RPMI7951 (cell line): ENCODE measurements around the gene CNGB1. TPM values are rescaled to one million over a fixed set of nuclear protein-coding genes. Genes with fewer than 3 reads are reported as not detected.
A peak's percentile ranks its signal among the peaks of the same experiment; 100 is the strongest.
"Not testable (repeated sequence)": the region's sequence is repeated elsewhere in the genome, so short reads cannot be mapped to it uniquely, and the experiment has no call there.

Source experiments
- DNase-seq: peaks from one replicate; pipeline ENCODE4 v3.0.0-alpha.2; 2012; ENCODE audit warnings: low read depth
- total RNA-seq: library from RNA; depleted of rRNA; stranded (reverse); fragments of >200 nt; shearing (Covaris generic); gene quantifications from 2 replicates; pipeline ENCODE4 v1.2.3, GENCODE V29; 2014

Gene CNGB1
- total RNA-seq, 1 experiment from 2014 or later, result not detected

DNA sequence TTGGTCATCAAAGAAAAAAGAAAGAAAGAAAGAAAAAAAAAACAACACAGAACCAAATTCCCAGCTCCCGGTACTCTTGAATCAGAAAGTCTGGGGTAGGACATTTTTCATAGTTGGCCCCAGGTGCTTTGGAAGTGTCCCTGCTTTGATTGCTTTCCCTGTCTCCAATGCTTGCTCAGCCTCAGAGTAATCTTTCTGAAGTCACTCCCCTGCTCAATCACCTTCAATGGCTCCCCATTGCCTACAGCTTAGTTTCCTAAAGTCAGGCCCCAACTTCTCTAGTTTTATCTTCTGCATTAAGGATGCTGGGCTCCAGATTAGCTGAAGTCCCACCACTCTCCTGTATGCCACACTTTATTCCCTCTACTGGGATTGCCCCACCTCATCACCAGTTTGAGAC lies 17.1 kb downstream of the CNGB1 start:
- no peak for DNase-seq

DNA sequence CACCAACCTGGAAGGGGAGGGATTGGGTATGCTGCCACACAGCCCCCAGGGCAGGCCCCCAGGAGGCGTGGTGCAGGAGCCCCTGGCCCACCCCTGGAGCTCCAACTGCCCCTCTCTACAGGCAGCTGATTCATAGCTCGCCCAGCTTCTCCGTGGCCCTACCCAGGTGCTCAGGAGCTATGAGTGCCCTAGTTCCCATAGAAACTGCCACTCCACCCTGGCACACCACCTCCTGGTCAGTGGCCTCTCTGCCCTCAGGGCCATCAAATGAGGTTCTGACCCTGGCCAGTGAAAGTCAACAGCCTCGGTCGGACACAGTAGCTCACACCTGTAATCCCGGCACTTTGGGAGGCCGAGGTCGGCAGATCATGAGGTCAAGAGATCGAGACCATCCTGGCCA lies 18.0 kb downstream of the CNGB1 start:
- no peak for DNase-seq

DNA sequence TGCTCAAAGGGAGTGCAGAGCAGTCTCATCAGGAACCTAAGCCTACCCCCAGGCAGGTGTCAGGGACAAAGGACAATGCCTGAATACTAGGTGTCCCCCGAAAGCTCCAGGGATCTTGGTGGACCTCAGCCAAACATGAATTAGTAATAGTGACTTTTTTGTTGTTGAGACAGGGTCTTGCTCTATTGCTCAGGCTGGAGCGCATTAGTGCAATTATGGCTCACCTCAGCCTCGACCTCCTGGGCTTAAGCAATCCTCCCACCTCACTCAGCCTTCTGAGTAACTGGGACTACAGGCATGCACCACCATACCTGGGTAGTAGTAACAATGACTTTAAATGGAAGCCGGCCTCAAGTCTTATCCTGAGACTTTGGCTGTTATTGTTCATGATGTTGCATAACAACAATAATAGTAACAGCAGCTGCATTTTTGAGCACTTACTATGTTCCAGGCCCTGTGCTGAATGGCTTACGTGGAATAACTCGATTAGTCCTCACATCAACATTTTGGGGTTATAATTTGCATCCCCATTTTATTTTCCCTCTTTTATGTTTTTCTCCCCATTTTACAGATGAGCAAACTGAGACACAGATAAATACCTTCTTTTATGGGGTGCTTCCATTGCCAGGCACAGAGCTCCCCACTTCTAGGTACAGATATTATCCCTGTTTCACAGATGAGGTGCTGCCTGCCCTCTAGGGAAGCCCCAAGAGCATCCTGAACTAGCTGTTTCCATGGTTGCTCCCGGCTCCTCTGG lies 19.5 kb downstream of the CNGB1 start:
- no peak for DNase-seq

DNA sequence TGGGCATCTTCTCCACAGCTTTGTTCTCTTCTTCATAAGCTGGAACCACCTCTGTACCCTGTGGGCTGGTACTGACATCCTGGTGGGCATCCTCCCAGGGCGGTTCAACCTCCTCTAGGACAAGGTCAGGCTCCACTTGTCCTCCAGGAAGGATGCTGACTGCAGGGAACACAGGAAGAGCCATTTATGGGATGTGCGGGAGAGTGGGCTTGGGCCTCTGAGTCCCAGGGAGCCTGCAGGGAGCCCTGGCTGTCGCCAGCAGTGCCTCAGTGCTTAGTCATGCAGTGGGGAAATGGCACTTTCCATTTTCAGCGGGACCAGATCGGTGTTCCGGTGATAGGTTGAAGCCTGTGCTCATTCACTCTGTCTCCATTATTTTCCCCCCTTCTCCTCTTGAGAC lies 20.5 kb downstream of the CNGB1 start:
- DNase-seq, result peak; percentile 22

DNA sequence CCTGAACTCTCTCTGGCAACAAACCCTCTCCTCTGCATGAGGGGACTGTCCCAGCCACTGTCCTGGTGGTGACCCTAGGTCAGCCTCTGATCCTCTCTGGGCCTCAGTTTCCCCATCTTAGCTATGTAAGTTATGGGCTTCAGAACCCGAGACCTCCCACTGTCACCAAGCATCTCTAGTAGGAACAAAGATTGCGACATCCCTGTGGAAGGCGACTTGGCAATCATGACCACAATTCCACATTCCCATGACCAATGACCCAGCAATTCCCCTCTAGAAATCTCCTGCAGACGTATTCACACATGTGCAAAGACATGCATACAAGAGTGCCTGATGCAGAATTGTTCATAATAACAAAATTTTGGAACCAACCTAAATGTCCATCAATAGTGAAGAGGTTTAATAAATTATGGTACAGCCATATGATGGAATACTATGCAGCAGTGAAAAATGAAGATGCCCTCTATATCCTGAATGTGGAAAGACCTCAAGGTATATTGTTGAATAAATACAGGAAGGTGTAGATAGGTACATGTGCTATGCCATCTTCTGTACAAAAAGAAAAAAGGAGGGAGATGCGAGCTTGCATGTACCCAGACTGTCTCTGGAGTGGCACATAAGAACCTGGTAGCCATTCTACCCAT lies 21.2 kb downstream of the CNGB1 start:
- no peak for DNase-seq

DNA sequence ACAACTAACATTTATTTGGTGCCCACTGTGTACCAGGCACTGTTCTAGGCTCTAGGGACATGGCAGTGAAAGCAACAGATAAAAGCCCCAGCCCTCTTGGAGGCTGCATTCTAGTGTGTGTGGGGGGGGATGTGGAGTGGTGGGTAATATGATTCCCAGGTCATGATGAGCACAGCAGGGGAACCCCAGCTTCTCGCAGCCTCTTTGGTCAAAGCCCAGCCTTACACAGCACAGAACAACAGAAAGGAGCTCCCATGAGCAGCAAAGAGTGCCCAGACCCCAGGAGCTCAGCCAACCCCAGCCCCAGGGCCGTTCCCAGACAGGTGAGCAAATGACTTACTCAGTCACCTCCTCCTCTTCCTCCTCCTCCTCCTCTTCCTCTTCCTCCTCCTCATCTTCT lies 21.9 kb downstream of the CNGB1 start:
- DNase-seq, result no peak

DNA sequence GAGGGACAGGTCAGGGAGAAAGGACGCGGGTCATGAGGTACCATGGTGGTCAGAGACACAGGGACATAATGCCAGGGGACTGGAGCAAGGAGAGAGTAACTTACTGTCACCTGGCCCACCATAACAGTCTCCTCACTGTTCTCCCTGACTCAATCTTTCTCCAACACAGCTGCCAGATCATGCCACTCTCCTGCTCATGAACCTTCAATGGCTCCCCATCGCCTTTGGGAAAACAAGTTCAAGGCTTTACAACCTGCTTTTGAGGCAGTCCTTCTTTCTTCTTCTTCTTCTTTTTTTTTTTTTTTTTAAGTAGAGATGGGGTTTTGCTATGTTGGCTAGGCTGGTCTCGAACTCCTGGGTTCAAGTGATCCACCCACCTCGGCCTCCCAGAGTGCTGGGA lies 22.9 kb downstream of the CNGB1 start:
- no peak for DNase-seq

DNA sequence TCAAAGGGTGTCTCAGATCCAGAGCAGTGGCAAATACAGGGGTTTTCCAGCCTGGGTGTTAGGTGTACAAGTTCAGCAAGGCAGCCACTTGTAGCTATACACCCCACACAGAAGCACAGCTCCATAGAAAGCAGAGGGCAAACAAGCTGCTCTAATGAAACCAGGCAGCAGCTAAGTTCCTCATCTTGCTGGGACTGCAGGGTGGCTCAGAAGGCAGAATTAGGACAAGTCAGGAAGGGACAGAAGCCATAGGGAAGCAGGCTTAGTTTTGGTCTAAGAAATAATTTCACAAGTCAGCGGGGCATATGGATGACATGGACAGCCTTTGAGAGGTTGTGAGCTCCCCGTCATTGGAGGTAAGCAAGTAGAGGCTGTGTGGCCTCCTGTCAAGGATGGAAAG lies 23.7 kb downstream of the CNGB1 start:
- no peak for DNase-seq

DNA sequence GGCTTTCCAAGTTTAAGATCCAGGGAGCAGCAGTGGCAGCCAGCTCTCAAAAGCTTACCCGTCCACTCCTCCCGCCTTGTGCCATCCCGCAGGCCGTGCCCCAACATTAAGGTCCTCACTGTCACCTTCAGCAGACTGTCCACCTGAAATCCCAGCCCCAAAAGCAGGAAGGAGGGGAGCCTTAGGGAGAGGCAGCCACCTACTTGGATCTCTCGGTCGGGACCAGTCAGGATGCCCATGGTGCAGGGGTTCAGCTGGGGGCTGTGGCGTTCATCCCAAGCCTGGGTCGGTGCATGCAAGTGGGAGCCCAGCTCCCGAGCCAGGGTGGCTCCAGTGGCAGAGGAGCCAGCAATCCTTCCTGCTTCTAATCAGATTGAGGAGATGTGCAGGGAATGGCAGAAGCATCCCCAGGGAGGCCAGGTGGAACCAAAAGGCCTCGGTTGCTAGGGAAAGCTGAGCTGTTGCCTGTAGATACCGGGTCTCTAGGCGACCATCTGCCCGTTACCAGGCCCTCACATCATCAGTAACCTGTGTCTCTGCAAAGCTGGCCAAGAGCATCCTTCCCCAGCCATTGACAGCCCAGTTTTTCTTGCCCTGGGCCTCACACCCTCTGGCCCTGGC lies 24.6 kb downstream of the CNGB1 start:
- no peak for DNase-seq

DNA sequence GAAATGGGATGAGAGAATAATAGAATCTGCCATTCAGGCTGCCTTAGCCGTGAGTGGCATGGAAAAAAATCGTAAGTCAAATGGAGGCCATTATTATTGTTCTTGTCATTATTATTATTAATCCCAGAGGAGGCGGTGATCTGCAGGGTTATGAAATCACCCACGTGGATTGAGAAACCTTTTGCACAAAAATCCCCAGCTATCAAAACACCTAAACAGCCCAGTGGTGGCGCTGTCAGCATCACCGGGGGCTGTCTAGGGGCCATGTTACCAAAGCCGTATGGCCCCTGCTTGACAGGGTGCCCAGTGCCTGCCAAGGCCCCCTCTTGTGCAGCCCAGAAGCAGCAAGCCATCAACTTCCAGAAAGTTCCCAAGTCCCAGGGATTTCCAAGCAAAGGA lies 25.2 kb downstream of the CNGB1 start:
- no peak for DNase-seq

DNA sequence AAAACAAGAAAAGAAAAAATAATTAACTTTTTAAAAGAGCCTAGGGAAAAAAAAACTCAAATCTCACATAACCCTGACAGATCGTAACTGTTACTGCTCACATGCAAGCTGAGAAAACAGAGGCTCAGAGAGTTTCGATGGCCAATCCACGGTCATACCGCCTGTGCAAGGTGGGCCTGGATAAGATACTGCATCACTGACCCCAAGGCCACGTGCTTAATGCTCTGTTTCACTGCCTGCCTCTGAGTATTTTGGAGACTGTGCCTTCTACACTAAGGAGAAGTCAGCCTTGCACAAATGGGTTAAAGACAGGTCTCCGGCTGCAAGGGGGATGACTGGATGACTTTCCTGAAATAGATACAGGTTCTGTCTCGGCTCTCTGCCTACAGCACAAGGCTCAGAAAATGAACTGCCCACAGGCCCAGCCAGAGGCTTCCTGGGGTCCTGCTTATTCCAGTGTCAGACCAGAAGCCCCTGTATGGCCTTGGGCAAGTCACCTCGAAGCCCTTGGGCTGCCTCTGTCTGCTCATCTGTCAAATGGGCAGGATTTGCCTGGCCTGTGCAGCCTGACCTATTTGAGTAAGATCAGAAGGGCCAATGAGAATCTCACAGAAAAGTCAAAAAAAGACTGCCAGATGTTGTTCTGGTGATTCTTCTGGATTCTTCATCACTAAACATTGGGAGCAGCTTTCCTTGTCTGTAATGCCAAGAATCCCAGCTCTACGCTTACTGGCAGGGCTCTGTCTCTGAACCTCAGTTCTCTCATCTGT lies 25.8 kb downstream of the CNGB1 start:
- DNase-seq, result no peak

DNA sequence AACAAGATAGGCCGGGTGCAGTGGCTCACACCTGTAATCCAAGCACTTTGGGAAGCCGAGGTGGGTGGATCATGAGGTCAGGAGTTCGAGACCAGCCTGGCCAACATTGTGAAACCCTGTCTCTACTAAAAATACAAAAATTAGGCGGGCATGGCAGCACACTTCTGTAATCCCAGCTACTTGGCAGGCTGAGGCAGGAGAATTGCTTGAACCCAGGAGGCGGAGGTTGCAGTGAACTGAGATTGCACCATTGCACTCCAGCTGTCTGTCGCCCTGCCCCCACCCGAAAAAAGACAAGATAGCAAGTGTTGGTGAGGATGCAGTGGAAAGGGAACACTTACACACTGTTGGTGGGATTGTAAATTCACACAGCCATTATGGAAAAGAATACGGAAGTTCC lies 27.5 kb downstream of the CNGB1 start:
- not testable (repeated sequence) for DNase-seq

DNA sequence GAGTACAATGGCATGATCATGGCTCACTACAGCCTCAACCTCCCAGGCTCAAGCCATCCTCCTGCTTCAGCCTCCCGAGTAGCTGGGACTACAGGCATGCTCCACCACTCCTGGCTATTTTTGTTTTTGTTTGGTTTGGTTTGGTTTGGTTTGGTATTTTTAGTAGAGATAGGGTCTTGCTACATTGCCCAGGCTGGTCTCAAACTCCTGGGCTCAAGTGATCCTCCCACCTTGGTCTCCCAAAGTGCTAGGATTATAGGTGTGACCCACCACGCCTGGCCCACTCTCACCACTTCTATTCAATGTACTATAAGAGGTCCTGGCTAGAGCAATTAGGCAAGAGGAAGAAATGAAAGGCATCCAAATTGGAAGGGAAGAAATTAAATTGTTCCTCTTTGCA lies 29.0 kb downstream of the CNGB1 start:
- DNase-seq, result not testable (repeated sequence)

DNA sequence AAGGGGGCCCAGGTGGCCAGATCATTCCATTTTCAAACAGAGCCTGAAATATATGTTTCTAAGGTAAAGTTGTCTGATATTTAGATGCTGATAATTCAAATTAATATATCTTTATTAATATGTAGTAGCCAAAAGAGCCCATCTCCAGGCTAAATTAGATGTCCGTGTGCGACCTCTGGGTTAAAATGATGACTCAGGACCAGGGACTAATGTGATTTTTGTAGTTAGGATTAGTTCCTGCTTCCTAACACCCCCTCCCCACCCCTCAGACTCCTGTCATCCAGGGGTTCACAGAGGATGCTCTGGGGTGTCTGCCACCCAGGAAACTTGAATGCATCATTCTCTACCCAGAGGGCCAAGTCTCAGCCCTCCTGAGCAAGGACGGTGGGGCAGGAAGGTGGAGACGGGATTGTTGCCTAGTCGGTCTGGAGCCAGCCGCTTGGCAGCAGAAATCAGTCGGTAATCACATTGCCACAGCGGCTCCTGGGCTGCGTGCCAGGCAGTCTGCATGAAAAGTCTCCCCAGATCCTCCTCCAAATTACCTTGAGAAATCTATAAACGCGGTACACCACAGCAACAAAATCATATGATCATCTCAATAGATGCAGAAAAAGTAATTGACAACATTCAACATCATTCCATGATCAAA lies 29.8 kb downstream of the CNGB1 start:
- DNase-seq, result peak; percentile 51

DNA sequence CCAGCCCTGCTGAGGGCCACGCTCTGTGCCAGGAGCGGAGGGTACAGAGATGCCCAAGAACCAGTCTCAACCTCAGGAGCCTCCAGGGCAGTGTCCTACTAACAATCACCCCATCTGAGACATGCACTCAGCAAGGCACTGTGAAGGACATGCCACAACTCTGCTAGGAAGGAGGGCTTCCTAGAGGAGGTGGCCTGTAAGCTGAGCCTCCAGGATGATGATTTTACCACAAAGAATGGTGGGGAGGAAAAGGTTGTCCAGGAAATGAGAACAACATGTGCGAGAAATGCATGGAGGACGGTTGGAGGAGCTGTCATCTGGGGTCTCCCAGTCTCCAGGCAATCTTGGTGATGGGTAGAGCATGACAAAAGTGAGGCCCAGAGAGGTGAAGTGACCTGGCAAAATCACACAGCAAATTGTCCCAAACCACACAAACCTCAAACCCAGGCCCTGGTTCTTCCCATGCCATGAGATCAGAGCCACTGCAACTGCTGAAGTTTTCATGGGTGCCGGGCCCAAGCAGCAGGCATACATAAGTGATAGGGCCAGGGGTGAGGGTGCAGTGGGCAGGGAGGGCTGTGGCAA lies 30.5 kb downstream of the CNGB1 start:
- DNase-seq, result no peak

DNA sequence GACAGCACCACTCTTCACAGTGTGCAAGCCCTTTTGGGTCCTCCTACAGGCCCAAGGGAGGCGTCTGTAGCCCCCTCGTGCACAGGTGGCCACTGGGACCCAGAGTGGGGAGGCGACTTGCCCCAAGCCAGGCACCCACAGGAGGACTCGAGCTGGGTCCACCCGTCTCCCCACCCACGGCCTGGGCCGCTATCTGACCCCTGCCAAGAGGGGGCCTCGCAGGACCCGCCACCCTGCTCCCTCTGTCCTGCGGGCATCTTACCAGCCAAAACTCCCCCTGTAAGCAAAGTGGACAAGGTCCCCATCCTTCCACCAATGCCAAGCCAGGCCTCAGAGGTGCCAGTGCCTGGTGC lies 31.1 kb downstream of the CNGB1 start:
- DNase-seq, result no peak

DNA sequence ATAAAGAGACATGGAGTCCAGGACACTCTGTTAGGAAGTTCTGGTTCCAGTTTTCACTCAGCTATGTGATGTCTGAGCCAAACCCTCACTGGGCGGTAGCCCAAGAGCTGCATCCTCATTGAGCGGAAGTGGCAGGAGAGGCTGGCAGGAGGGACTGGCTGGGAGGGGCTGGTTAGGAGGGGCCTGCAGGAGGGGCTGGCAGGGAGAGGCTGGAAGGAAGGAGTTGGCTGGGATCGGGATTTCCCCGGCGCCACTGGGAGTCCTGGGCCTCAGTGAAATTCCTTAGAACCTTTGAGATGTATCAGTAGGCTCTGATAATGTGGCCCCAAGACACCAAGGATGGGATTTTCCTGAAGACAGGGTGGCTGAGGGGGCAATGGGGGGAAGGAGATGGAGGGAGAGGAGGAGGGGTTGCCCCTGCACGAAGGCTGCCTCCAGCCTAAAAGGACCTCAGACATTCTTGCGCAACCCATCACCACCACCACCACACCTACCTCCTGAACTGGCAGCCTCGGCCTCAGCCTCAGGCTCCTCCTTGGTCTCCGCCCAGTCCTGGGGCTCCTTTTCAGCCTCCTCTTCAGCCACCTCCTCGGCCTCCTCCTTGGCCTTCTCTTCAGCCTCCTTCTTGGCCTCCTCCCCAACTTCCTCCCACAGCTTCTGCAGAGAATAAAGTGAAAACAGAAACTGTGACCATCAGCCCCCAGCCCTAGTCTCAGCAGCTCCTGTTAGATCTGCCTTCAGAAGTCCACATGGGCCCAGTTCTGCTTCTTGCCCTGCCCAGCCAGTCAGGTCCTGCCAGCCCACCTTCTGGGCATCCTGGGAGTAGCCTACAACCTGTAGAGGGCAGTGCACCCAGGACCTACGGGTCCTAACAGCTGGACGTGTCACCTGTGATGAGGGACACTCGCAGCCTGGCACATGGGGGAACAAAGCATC lies 31.7 kb downstream of the CNGB1 start:
- peak; percentile 84 for DNase-seq

DNA sequence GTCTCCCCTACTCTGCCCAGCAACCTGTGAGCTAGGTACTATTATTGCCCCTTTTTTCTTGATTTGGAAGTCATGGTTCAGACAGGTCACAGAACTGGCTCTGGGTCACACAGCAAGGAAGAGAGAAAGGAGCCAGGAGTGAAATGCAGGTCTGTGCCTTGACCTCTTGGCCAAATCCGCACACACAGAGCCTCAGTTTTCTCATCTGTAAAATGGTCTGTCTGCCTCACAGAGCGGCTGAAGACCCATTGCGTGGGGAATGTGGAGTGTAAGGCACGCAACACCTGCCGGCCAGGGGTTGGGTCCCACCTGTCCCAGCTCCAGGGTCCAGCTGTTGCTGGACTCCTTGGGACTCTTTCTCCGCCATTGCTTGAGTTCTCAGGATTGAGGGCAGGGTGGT lies 32.4 kb downstream of the CNGB1 start:
- no peak for DNase-seq

DNA sequence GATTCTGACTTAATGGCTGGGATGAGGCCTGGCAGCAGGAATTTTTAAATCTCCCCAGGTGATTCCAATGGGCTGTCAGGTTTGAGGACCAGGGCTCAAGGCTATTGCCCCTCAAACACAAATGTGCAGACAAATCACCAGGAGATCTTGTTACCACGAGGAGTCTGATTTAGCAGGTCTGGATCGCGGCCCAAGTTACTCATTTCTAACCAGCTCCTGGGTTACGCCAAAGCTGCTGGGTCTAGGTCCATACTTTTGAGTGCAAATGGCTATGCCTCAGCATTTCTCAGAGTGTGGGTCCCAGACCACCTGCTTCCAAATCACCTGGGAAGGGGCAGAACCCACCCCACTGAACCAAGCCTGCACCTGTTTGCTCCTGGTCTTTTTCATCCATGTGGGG lies 33.1 kb downstream of the CNGB1 start:
- no peak for DNase-seq

DNA sequence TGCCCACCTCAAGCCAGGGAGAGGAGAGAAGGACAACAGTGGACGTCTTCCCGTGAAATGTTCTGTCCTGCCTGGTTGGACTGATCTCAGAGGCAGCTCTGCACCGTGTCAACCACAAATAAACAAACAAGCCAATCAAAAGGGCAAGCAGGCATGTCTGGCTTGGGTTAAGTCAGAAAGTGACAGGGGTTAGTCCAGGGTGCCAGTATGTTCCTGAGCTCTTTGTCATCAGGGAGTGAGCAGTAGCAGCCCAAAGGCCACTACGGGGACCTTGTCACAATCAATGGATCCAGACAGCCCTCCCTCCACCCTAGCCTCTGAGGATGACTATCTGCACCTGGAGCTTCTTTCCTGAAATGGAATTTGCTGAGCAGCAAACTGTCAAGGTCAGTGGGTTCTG lies 35.0 kb downstream of the CNGB1 start:
- no peak for DNase-seq

DNA sequence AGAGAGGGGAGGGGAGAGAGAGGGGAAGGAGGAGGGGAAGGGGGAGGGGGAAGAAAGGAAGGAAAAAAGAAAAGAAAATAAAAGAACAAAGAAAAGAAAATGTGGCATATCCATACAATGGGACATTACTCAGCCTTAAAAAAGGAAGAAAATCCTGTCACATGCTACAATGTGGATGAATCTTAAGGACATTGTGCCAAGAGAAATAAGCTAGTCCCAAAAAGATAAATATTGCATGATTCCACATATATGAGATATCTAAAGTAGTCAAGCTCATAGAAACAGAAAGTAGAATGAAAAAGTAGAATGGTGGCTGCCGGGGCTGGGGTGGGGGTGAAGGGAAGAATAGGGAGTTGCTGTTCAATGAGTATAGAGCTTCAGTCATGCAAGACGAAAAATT lies 40.4 kb downstream of the CNGB1 start:
- no peak for DNase-seq
